ENCODE results near the gene C17orf113. TPM values are rescaled to one million over a fixed set of nuclear protein-coding genes. Genes with fewer than 3 reads are reported as not detected.

The C17orf113 gene
- total RNA-seq, 2 experiments from 2014 or later: 0.19 to 0.32 TPM

DNA sequence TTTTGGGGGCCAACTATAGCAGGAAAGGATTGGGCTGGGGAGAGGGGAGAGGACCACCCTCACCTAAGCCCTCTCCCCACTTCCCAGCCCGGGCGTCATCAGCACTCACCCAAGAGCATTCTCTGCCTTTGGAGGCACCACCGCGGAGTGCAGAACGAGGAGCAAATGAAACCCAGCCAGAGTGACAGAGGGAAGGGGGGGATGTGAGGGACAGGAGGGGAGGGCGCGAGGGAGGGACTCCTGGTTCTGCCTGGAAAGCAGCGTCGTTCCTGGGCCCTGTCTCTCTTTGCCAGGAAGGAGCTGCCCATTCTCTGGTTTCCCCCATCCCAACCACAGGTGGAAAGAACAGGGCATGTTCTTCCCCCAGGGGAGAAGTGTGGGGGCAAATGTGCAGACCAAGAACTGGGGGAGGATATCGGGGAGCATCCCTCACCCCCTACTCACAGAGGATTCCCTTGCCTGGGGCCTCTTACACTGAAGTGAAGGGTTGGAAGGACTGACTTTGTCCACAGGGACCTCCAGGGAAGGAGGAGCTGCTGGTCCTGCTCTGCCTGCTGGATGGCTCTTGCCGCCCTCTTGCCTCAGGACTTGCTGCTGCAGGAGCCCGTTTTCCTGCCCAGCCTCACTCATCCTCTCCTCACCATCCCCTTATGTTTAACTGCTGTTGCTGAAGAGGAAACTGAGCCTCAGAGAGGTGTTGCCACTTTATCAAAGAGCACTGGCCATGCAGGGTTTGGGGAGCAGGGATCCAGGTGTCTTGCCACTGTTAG is 3.5 kb upstream of the C17orf113 start:
- no peak overlapping the region for H3K27ac Mint-ChIP-seq
- no peak for ATAC-seq
- ChIA-PET CTCF (no interaction called here), POLR2A (no interaction called here)
- no peak overlapping the region for H3K4me3 Mint-ChIP-seq
- intact Hi-C loops (cut with DNase I, micrococcal nuclease): no loop called here
- H3K4me1 Mint-ChIP-seq: peaks cover 8% of the 10 kb centered on the region
- DNase-seq: no peak
- H3K27me3 Mint-ChIP-seq: peaks cover 21% of the 10 kb centered on the region
- H3K36me3 Mint-ChIP-seq (ENCODE audit: low read depth): no peaks in the 10 kb centered on the region
- no peaks in the 10 kb centered on the region for H3K9me3 Mint-ChIP-seq (ENCODE audit: low read depth)

DNA sequence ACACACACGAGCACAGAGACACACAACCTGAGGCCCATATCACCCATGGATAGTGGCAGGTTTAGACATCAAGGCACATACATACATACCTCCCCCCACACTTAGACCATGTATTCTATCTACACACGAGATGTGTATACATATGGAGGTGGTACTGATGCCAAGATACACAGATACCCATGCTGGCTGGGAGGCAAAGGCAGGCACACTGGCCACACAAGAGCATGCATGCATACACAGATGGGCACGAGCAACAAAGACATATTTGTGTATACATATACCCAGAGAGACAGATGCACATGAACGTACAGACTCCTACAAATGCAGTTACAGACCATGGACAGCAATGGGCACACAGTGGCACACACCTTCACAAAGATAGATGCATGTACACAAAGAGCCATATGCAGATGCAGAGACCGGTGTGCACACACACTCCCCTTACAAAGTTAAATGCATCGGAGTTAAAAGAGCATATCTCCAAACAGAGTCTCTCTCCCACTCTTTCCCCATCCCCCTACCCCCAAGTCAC is 2.0 kb upstream of the C17orf113 start:
- Mint-ChIP-seq H3K4me3 (no peak overlapping the region), H3K4me1 (peaks cover 8% of the 10 kb centered on the region), H3K36me3 (ENCODE audit: low read depth) (no peaks in the 10 kb centered on the region), H3K9me3 (ENCODE audit: low read depth) (no peaks in the 10 kb centered on the region), H3K27ac (no peak overlapping the region), H3K27me3 (peaks cover 24% of the 10 kb centered on the region)
- intact Hi-C loops (cut with DNase I, micrococcal nuclease): no loop called here
- POLR2A ChIA-PET: no interaction called here
- ATAC-seq (no peak), DNase-seq (no peak)
- CTCF ChIA-PET: interaction anchor here (0.7 to 1.4 kb wide), 5 partner anchors 10 to 164 kb away, joined by 3 to 7 read pairs (median 3); no protein-coding TSS in a partner anchor

GRCh38 chr17:42051645-42052044 is 1.2 kb upstream of the C17orf113 start:
- Mint-ChIP-seq H3K9me3 (ENCODE audit: low read depth) (no peaks in the 10 kb centered on the region), H3K4me3 (no peak overlapping the region), H3K27ac (no peak overlapping the region), H3K36me3 (ENCODE audit: low read depth) (no peaks in the 10 kb centered on the region), H3K4me1 (peaks cover 8% of the 10 kb centered on the region), H3K27me3 (peaks cover 24% of the 10 kb centered on the region)
- DNase-seq (no peak), ATAC-seq (no peak)
- POLR2A ChIA-PET: no interaction called here
- CTCF ChIA-PET: interaction anchor here (0.7 to 1.4 kb wide), 9 partner anchors 9 to 164 kb away, joined by 3 to 7 read pairs (median 3); partner anchors contain the start of genes NKIRAS2 and ODAD4
- intact Hi-C loops (cut with DNase I, micrococcal nuclease): no loop called here

DNA sequence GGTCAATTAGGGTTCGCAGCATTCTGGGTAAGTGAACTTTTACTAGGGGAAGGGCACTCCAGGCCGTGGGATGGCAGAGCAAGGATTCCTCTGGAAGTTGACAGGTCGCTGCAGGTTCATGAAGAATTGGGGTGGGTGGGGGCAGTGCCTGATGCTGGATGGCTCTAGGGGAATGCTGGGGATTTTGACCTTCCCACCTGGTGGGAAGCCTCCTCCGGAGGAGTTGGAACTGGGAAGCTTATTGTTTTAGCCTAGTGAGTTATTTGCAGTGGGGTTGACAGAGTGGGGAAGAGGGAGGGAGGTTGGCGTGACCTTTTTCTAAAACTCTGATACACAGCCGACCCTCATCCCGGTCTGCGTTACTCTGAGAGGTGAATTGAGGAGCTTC is 606 bp upstream of the C17orf113 start:
- no peak for DNase-seq
- H3K36me3 Mint-ChIP-seq (ENCODE audit: low read depth): no peaks in the 10 kb centered on the region
- intact Hi-C loops (cut with DNase I, micrococcal nuclease): no loop called here
- ChIA-PET POLR2A (no interaction called here), CTCF (interaction anchor here (1.0 to 1.4 kb wide), 5 partner anchors 11 to 121 kb away, joined by 3 to 7 read pairs (median 3); partner anchors contain the start of genes NKIRAS2 and ODAD4)
- peaks cover 24% of the 10 kb centered on the region for H3K27me3 Mint-ChIP-seq
- H3K4me1 Mint-ChIP-seq: peaks cover 8% of the 10 kb centered on the region
- no peak overlapping the region for H3K27ac Mint-ChIP-seq
- peak overlapping the region; percentile 59 for H3K4me3 Mint-ChIP-seq
- H3K9me3 Mint-ChIP-seq (ENCODE audit: low read depth): no peaks in the 10 kb centered on the region
- no peak for ATAC-seq

DNA sequence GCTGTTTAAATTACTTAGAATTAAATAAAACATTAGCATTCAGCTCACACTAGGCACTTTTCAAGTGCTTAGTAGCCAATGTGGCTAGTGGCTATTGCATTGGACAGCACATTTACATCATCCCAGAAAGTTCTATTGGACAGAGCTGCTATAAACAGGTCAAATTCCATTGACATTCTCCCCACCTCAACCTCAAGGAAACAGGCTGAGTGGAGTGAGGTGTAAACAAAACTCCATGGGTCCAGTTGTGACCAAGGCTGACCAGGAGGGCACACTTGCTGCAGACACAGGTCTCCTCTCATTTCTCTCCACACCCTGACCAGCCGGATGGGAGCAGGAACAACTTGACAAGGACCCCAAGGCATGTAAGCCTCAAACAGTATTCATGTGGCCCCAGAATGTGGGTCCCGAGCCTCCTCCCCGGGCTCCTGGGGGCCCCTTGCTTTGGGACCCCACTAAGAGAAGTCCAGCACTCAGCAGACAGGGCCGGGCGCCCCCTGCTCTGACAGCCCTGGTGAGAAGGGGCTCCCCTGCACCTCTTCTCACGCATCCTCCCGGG is 488 bp downstream of the C17orf113 start:
- Mint-ChIP-seq H3K36me3 (ENCODE audit: low read depth) (no peaks in the 10 kb centered on the region), H3K4me1 (peaks cover 5% of the 10 kb centered on the region), H3K9me3 (ENCODE audit: low read depth) (no peaks in the 10 kb centered on the region), H3K27ac (no peak overlapping the region), H3K4me3 (peak overlapping the region; percentile 56), H3K27me3 (peaks cover 24% of the 10 kb centered on the region)
- intact Hi-C loops (cut with DNase I, micrococcal nuclease): no loop called here
- ChIA-PET POLR2A (interaction anchor here (0.5 kb wide), 1 partner anchor 234 kb away, joined by 3 read pairs; no protein-coding TSS in a partner anchor), CTCF (interaction anchor here (0.7 to 1.4 kb wide), 6 partner anchors 9 to 172 kb away, joined by 3 to 7 read pairs (median 3); no protein-coding TSS in a partner anchor)
- DNase-seq: no peak
- ATAC-seq: peak; percentile 17

GRCh38 chr17:42047343-42047742 is 3.1 kb downstream of the C17orf113 start:
- Mint-ChIP-seq H3K27ac (no peak overlapping the region), H3K27me3 (peaks cover 13% of the 10 kb centered on the region), H3K4me1 (peaks cover 5% of the 10 kb centered on the region), H3K9me3 (ENCODE audit: low read depth) (no peaks in the 10 kb centered on the region), H3K4me3 (no peak overlapping the region), H3K36me3 (ENCODE audit: low read depth) (no peaks in the 10 kb centered on the region)
- DNase-seq: no peak
- intact Hi-C loops (cut with DNase I, micrococcal nuclease): no loop called here
- ChIA-PET CTCF (no interaction called here), POLR2A (no interaction called here)
- ATAC-seq: no peak

- no peak for DNase-seq
- CTCF ChIA-PET: interaction anchor here (0.6 to 1.1 kb wide), 4 partner anchors 63 to 564 kb away, joined by 3 to 4 read pairs (median 3); partner anchors contain the start of gene TUBG1
- no peaks in the 10 kb centered on the region for H3K9me3 Mint-ChIP-seq (ENCODE audit: low read depth)
Measured at GRCh38 chr17:42045719-42046118, 4.7 kb downstream of the C17orf113 start.

GRCh38 chr17:42042598-42043319 is 7.6 kb downstream of the C17orf113 start:
- CTCF ChIA-PET: interaction anchor here (0.6 kb wide), 1 partner anchor 9 kb away, joined by 3 read pairs; no protein-coding TSS in a partner anchor
- no peak for ATAC-seq

More at GRCh38 chr17:42045719-42046118, 4.7 kb downstream of the C17orf113 start:
- H3K4me1 Mint-ChIP-seq: peaks cover 3% of the 10 kb centered on the region
- H3K27ac Mint-ChIP-seq: no peak overlapping the region
- intact Hi-C loops (cut with DNase I, micrococcal nuclease): no loop called here
- POLR2A ChIA-PET: no interaction called here
- no peak overlapping the region for H3K4me3 Mint-ChIP-seq
- ATAC-seq: no peak
- peaks cover 4% of the 10 kb centered on the region for H3K27me3 Mint-ChIP-seq
- H3K36me3 Mint-ChIP-seq (ENCODE audit: low read depth): no peaks in the 10 kb centered on the region

DNA sequence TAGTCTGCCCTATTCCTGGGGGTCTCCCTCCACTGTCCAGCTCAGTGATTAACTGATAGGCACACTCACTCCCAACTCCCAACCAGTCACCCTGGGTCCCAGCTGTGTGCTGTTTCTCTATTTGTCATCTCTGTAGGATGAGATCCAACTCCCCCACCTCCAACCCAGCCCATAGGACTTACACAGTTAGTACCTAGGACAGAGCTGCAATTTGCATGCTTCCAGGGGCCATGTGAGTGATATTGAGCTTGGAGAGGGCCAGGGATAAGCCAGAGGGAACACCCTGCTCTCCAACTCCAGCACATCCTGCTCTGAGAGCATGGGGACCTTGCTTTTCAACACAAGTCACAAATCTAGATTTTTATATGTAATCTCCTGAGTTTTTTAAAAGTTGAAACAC is 8.8 kb downstream of the C17orf113 start:
- Mint-ChIP-seq H3K9me3 (ENCODE audit: low read depth) (no peaks in the 10 kb centered on the region), H3K4me1 (no peaks in the 10 kb centered on the region), H3K4me3 (no peak overlapping the region), H3K27me3 (peaks cover 4% of the 10 kb centered on the region), H3K36me3 (ENCODE audit: low read depth) (no peaks in the 10 kb centered on the region), H3K27ac (no peak overlapping the region)
- no peak for ATAC-seq
- intact Hi-C loops (cut with DNase I, micrococcal nuclease): no loop called here
- ChIA-PET CTCF (interaction anchor here (0.9 to 2.0 kb wide), 4 partner anchors 8 to 26 kb away, joined by 3 to 7 read pairs (median 3); no protein-coding TSS in a partner anchor), POLR2A (no interaction called here)
- DNase-seq: no peak

More at GRCh38 chr17:42042598-42043319, 7.6 kb downstream of the C17orf113 start:
- POLR2A ChIA-PET: no interaction called here
- Mint-ChIP-seq H3K4me3 (no peak overlapping the region), H3K9me3 (ENCODE audit: low read depth) (no peaks in the 10 kb centered on the region), H3K27ac (no peak overlapping the region), H3K36me3 (ENCODE audit: low read depth) (no peaks in the 10 kb centered on the region), H3K4me1 (no peaks in the 10 kb centered on the region), H3K27me3 (peaks cover 4% of the 10 kb centered on the region)
- intact Hi-C loops (cut with DNase I, micrococcal nuclease): no loop called here
- no peak for DNase-seq

- POLR2A ChIA-PET: no interaction called here
- Mint-ChIP-seq H3K4me3 (no peak overlapping the region), H3K4me1 (no peaks in the 10 kb centered on the region), H3K36me3 (ENCODE audit: low read depth) (no peaks in the 10 kb centered on the region), H3K27ac (no peak overlapping the region), H3K27me3 (peaks cover 4% of the 10 kb centered on the region), H3K9me3 (ENCODE audit: low read depth) (no peaks in the 10 kb centered on the region)
- CTCF ChIA-PET: interaction anchor here (0.8 to 2.0 kb wide), 10 partner anchors 9 to 491 kb away, joined by 3 to 7 read pairs (median 3); partner anchors contain the start of genes DNAJC7 and NKIRAS2
- DNase-seq (no peak), ATAC-seq (no peak)
- intact Hi-C loops (cut with DNase I, micrococcal nuclease): no loop called here
Measured at GRCh38 chr17:42040818-42041217, 9.6 kb downstream of the C17orf113 start.

Measured in activated CD4-positive, alpha-beta T cell treated with anti-CD3 and anti-CD28 coated beads for 36 hours (primary cell).